Panc1 (cell line): Measurements from ENCODE around the gene IL18. TPM values are rescaled to one million over a fixed set of nuclear protein-coding genes. Genes with fewer than 3 reads are reported as not detected.
"Not testable (repeated sequence)": the region's sequence is repeated elsewhere in the genome, so short reads cannot be mapped to it uniquely, and the experiment has no call there.

ENCODE experiments used
- ATAC-seq: fragments of 200-7000 bp; cut with Tn5 transposase; 2 replicates; pipeline ENCODE4 v1.9.1; 2020; ENCODE audit warnings: mild to moderate bottlenecking, moderate library complexity
- BruUV-seq: library from RNA; stranded (reverse); fragments of 400-500 nt; replicated peaks from 2 replicates; lab custom pipeline; 2021; lab: Mats Ljungman, UMichigan
- CTCF ChIA-PET: fragments of 300-600 bp; sonication (Branson Sonifier 250); formaldehyde crosslinking; loops from one replicate; lab custom pipeline; 2022; ENCODE audit warnings: antibody characterized with exemption; lab: Charles Lee
- POLR2A ChIA-PET: fragments of 300-600 bp; sonication (Branson Sonifier 250); formaldehyde crosslinking; loops from one replicate; lab custom pipeline; 2022; ENCODE audit warnings: antibody characterized with exemption; lab: Charles Lee
- DNase-seq: peaks from one replicate; pipeline ENCODE4 v3.0.0-alpha.2; 2010; ENCODE audit warnings: low read depth, low spot score
- H3K27ac ChIP-seq: 2 replicates; pipeline ENCODE4 v1.5.1; 2011; ENCODE audit warnings: mild to moderate bottlenecking, low read length, inconsistent platforms
- H3K27me3 ChIP-seq: fragments of 200-500 bp; sonication (Bioruptor generic); 2 replicates; pipeline ENCODE4 v1.6.0; 2014; ENCODE audit warnings: low read length, inconsistent platforms; ENCODE audit not compliant: control insufficient read depth, insufficient read depth
- H3K36me3 ChIP-seq: fragments of 200-500 bp; sonication (Bioruptor generic); 2 replicates; pipeline ENCODE4 v1.5.1; 2014; ENCODE audit warnings: inconsistent platforms, mild to moderate bottlenecking, low read length, moderate library complexity; ENCODE audit not compliant: control insufficient read depth, insufficient read depth
- H3K4me1 ChIP-seq: 2 replicates; pipeline ENCODE4 v1.5.1; 2011; ENCODE audit warnings: inconsistent platforms, mild to moderate bottlenecking, low read length, moderate library complexity; ENCODE audit not compliant: control insufficient read depth, insufficient read depth
- H3K4me3 ChIP-seq, 2 experiments: 2 replicates each; pipeline ENCODE4 v1.5.1; 2011 to 2012; ENCODE audit warnings: low read depth in 2 of 2, low read length in 2 of 2, mild to moderate bottlenecking in 2 of 2, inconsistent platforms in 1 of 2, moderate library complexity in 1 of 2
- H3K9me3 ChIP-seq: fragments of 200-500 bp; sonication (Bioruptor generic); 2 replicates; pipeline ENCODE4 v1.5.1; 2014; ENCODE audit warnings: low read depth, mild to moderate bottlenecking, inconsistent platforms, low read length, moderate library complexity; ENCODE audit not compliant: control insufficient read depth, insufficient read depth
- POLR2AphosphoS5 ChIP-seq: IDR thresholded peaks from 2 replicates; pipeline ENCODE4 v1.6.1; 2012; ENCODE audit warnings: mild to moderate bottlenecking, low read depth, low read length, moderate library complexity
- REST ChIP-seq, 2 experiments: IDR thresholded peaks; 2 replicates each; pipeline ENCODE4 v1.6.1; 2011 to 2012; ENCODE audit warnings: low read depth in 2 of 2, control low read depth in 1 of 2, low read length in 1 of 2, mild to moderate bottlenecking in 1 of 2, moderate library complexity in 1 of 2; ENCODE audit not compliant: insufficient read depth in 1 of 2
- SIN3A ChIP-seq: IDR thresholded peaks from 2 replicates; pipeline ENCODE4 v1.6.1; 2012; ENCODE audit warnings: low read depth, mild to moderate bottlenecking, low read length, moderate library complexity, borderline replicate concordance; ENCODE audit not compliant: insufficient read depth
- TCF7L2 ChIP-seq: IDR thresholded peaks from 2 replicates; pipeline ENCODE4 v1.6.1; 2011; ENCODE audit warnings: mild to moderate bottlenecking, low read depth, low read length, inconsistent platforms
- in situ Hi-C: cut with HindIII; loops from 2 replicates; pipeline ENCODE4 v1.10.0; 2016; ENCODE audit warnings: low sequenced_read_pairs, low pct_unique_long_range_greater_than_20kb
- intact Hi-C: fragments of 100-400 bp; cut with micrococcal nuclease; formaldehyde crosslinking; loops from one replicate; pipeline ENCODE4 v1.10.0; 2022; ENCODE audit not compliant: unreplicated experiment
- total RNA-seq: library from RNA; stranded (reverse); gene quantifications from one replicate; pipeline ENCODE4 v1.2.1, GENCODE V29; 2021; ENCODE audit not compliant: unreplicated experiment
- TF ChIP-seq, protein P1 (sequence below): fragments of 450-650 bp; IDR thresholded peaks from 2 replicates; pipeline ENCODE4 v1.5.1; 2017; ENCODE audit warnings: mild to moderate bottlenecking

IL18 gene
- total RNA-seq, 1 experiment from 2014 or later: 22.5 TPM

DNA sequence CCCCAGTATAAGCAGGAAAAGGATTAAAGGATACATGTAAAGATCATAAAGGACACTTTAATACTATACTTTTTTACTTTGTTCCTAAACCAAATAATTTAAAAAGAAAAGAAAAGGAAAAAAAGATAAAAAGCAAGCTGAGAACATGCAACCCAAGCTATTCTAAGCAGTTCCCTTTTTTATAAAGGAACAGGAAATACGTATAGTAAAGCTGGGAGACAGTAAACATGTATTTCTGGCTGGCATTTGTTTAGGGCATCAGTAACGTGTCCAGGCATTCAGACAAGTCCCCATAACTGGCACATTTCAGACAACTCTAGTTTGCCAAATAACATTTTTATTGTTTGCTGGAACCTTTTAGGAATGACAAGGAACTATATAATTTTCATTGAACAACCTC lies 36.4 kb upstream of the IL18 start:
- Histone ChIP-seq H3K27me3 (no peaks in the 10 kb centered on the region), H3K4me3 (no peak overlapping the region), H3K27ac (no peak overlapping the region), H3K36me3 (no peaks in the 10 kb centered on the region), H3K4me1 (no peaks in the 10 kb centered on the region), H3K9me3 (no peaks in the 10 kb centered on the region)
- ATAC-seq: no peak
- ChIA-PET CTCF (no interaction called here), POLR2A (interaction anchor here (0.6 kb wide), 1 partner anchor 34 kb away, joined by 4 read pairs; no protein-coding TSS in a partner anchor)
- DNase-seq: no peak
- intact Hi-C loops (no loop called here), in situ Hi-C loops (no loop called here)
- no peak for TF ChIP-seq SIN3A
- TF ChIP-seq, protein P1, sequence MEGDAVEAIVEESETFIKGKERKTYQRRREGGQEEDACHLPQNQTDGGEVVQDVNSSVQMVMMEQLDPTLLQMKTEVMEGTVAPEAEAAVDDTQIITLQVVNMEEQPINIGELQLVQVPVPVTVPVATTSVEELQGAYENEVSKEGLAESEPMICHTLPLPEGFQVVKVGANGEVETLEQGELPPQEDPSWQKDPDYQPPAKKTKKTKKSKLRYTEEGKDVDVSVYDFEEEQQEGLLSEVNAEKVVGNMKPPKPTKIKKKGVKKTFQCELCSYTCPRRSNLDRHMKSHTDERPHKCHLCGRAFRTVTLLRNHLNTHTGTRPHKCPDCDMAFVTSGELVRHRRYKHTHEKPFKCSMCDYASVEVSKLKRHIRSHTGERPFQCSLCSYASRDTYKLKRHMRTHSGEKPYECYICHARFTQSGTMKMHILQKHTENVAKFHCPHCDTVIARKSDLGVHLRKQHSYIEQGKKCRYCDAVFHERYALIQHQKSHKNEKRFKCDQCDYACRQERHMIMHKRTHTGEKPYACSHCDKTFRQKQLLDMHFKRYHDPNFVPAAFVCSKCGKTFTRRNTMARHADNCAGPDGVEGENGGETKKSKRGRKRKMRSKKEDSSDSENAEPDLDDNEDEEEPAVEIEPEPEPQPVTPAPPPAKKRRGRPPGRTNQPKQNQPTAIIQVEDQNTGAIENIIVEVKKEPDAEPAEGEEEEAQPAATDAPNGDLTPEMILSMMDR: no peak
- no peak for TF ChIP-seq TCF7L2
- TF ChIP-seq POLR2AphosphoS5: no peak
- no peak for TF ChIP-seq REST (IDR thresholded peaks at IDR 0.05; ENCODE audit: insufficient read depth in 1 of 2, low read depth in 2 of 2, low read length in 1 of 2)
- BruUV-seq: no TSS peak

GRCh38 chr11:112199101-112199500 lies 35.2 kb upstream of the IL18 start:
- intact Hi-C loops, H3K4me3 ChIP-seq, H3K4me1 ChIP-seq, H3K27ac ChIP-seq, H3K27me3 ChIP-seq, in situ Hi-C loops, H3K36me3 ChIP-seq, POLR2A ChIA-PET, BruUV-seq, CTCF ChIA-PET, ATAC-seq, H3K9me3 ChIP-seq, DNase-seq: not testable (repeated sequence)

DNA sequence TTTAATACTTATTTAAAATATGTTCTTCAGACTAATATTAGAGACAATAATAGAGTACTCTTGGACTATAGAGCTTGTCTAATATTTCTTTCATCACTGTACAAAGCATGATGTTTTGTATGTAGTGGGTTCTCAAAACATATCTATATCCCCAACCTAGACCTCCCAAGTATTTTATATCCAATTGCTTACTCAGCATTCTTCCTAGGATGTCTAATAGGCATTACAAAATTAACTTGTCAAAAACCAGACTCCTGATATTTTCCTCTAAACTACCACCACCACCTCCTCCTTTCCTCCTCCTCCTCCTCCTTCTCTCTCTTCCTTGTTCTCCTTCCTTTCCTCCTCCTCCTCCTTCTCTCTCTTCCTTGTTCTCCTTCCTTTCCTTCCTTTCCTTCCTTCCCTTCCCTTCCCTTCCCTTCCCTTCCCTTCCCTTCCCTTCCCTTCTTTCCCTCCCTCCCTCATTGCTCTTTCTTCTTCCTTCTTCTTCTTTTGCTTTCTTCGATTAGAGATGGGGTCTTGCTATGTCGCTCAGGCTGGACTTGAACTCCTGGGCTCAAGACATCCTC lies 32.7 kb upstream of the IL18 start:
- ChIA-PET POLR2A (no interaction called here), CTCF (interaction anchor here (0.5 kb wide), 1 partner anchor 19 kb away, joined by 5 read pairs; no protein-coding TSS in a partner anchor)
- TF ChIP-seq SIN3A: no peak
- TF ChIP-seq, protein P1: no peak
- no peak for TF ChIP-seq TCF7L2
- no peak for TF ChIP-seq REST (IDR thresholded peaks at IDR 0.05; ENCODE audit: insufficient read depth in 1 of 2, low read depth in 2 of 2, low read length in 1 of 2)
- TF ChIP-seq POLR2AphosphoS5: no peak
- ATAC-seq: no peak
- Histone ChIP-seq H3K4me1 (no peaks in the 10 kb centered on the region), H3K27ac (no peak overlapping the region), H3K9me3 (no peaks in the 10 kb centered on the region), H3K4me3 (no peak overlapping the region), H3K27me3 (no peaks in the 10 kb centered on the region), H3K36me3 (no peaks in the 10 kb centered on the region)
- DNase-seq: no peak
- BruUV-seq: no TSS peak
- intact Hi-C loops: no loop called here
- in situ Hi-C loops: no loop called here
